BLaER1 treated with 17β-estradiol and CSF1 and Interleukin-3, amounts not matched to agents 10 nM and 100 nM (cell line): Measurements from ENCODE around the gene DAB2.
"Not testable (repeated sequence)": the region's sequence is repeated elsewhere in the genome, so short reads cannot be mapped to it uniquely, and the experiment has no call there.

ENCODE experiments used
- H3K27ac ChIP-seq, 11 experiments: shearing (Covaris generic); formaldehyde crosslinking; 2 replicates each; pipeline ENCODE4 v1.8.1; 2022
- H3K27me3 ChIP-seq, 11 experiments: shearing (Covaris generic); formaldehyde crosslinking; 2 replicates each; pipeline ENCODE4 v1.8.1; 2022
- H3K36me3 ChIP-seq, 11 experiments: shearing (Covaris generic); formaldehyde crosslinking; 2 replicates each; pipeline ENCODE4 v1.8.1; 2022
- H3K4me1 ChIP-seq, 10 experiments: shearing (Covaris generic); formaldehyde crosslinking; 2 replicates each; pipeline ENCODE4 v1.8.1; 2022
- H3K4me2 ChIP-seq, 11 experiments: shearing (Covaris generic); formaldehyde crosslinking; 2 replicates each; pipeline ENCODE4 v1.8.1; 2022
- H3K4me3 ChIP-seq, 10 experiments: shearing (Covaris generic); formaldehyde crosslinking; 2 replicates each; pipeline ENCODE4 v1.8.1; 2022
- H3K9ac ChIP-seq, 11 experiments: shearing (Covaris generic); formaldehyde crosslinking; 2 replicates each; pipeline ENCODE4 v1.8.1; 2022
- H3K9me3 ChIP-seq, 11 experiments: shearing (Covaris generic); formaldehyde crosslinking; replicated peaks in 1 of 11; 2 replicates each; pipeline ENCODE4 v1.8.1; 2022
- H4K20me1 ChIP-seq, 11 experiments: shearing (Covaris generic); formaldehyde crosslinking; 2 replicates each; pipeline ENCODE4 v1.8.1; 2022
- Cebpa-rat ChIP-seq, 11 experiments: shearing (Covaris generic); IDR thresholded peaks; 2 replicates each; pipeline ENCODE4 v1.8.1; 2022

DAB2 gene

DNA sequence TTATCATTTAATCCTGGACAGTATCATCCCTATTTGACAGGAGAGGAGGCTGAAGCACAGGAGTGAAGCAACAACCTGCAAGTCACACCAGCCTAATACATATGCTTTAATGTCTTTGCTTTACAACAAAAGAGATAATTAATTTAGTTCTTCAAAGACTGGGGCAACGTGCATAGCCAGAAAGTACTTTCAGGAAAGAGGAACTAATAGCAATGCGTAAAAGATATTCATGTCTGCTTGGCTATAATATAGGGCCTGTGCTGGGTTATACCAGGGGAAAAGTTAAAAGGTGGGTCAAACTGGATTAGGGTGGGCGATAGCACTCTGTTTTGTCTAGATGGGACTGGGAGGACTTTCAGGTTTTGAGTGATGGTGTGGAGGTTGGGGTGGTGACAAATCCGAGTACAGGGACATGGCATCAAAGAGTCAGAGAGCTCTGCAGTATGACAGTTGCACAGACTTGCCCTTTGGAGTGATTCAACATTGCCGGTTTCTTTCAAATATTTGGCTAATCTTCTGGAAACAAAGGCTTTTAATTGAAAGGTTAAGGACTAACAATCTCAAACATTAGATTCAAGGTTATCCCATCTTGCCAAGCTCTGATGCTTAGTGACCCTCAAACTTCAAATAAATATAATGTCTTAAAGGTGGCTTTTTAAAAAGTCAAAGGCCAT lies 11.9 kb downstream of the DAB2 start:
- H4K20me1 ChIP-seq = peaks cover 0 to 100% (median 0%) of the 10 kb centered on the region in 11 experiments; a peak in 5 of 22 replicates
- no peak overlapping the region for H3K4me3 ChIP-seq
- peak overlapping the region in 4 of 11 experiments; percentile 6 to 70 (median 32); a peak in 6 of 22 replicates for H3K27ac ChIP-seq
- H3K27me3 ChIP-seq = no peaks in the 10 kb centered on the region
- TF ChIP-seq Cebpa-rat (IDR thresholded peaks at IDR 0.05) = no peak
- peaks cover 0 to 100% (median 22%) of the 10 kb centered on the region in 10 experiments; a peak in 14 of 20 replicates for H3K4me1 ChIP-seq
- peak overlapping the region in 5 of 11 experiments; percentile 19 to 98 (median 75); a peak in 8 of 22 replicates for H3K4me2 ChIP-seq
- no peaks in the 10 kb centered on the region; a peak in 1 of 22 replicates for H3K9me3 ChIP-seq
- H3K36me3 ChIP-seq = peaks cover 0 to 98% (median 0%) of the 10 kb centered on the region in 11 experiments; a peak in 8 of 22 replicates
- H3K9ac ChIP-seq = 0 out of 22 replicates have a peak overlapping the region, but pooled peaks of 1 of the 11 experiments have one; percentile 18

DNA sequence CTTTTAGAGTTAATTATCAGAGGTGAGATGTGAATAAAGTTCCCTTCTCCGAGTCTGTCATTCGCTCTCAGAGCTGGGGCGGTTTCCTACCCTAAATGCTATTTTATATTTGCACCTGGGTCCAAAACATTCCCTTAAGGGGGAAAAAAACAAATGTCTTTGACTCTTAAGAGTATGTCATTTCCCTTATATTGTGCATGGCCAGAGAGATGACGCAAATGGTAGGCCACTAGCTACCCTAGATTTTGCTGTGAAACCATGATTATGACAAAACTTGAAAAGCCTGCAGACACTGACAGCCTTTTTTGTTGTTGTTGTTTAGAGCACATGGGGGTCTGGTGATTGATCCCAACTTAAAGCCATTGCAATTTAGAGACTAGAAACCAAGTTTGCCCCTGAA lies 12.8 kb downstream of the DAB2 start:
- peaks cover 0 to 100% (median 22%) of the 10 kb centered on the region in 10 experiments; a peak in 14 of 20 replicates for H3K4me1 ChIP-seq
- 0 out of 20 replicates have a peak overlapping the region, but pooled peaks of 1 of the 10 experiments have one; percentile 17 for H3K4me3 ChIP-seq
- H4K20me1 ChIP-seq = peaks cover 0 to 100% (median 0%) of the 10 kb centered on the region in 11 experiments; a peak in 5 of 22 replicates
- H3K4me2 ChIP-seq = peak overlapping the region in 6 of 11 experiments; percentile 67 to 98 (median 76); a peak in 10 of 22 replicates
- H3K36me3 ChIP-seq = peaks cover 0 to 98% (median 0%) of the 10 kb centered on the region in 11 experiments; a peak in 8 of 22 replicates
- no peaks in the 10 kb centered on the region; a peak in 1 of 22 replicates for H3K9me3 ChIP-seq
- TF ChIP-seq Cebpa-rat (IDR thresholded peaks at IDR 0.05) = no peak
- H3K9ac ChIP-seq = peak overlapping the region in 2 of 11 experiments; percentile 46 to 61; a peak in 3 of 22 replicates
- H3K27me3 ChIP-seq = no peaks in the 10 kb centered on the region
- H3K27ac ChIP-seq = peak overlapping the region in 5 of 11 experiments; percentile 45 to 73 (median 57); a peak in 9 of 22 replicates

GRCh38 chr5:39411061-39411460 lies 13.7 kb downstream of the DAB2 start:
- H3K36me3 ChIP-seq = peaks cover 0 to 98% (median 0%) of the 10 kb centered on the region in 11 experiments; a peak in 8 of 22 replicates
- peaks cover 0 to 100% (median 0%) of the 10 kb centered on the region in 11 experiments; a peak in 6 of 22 replicates for H4K20me1 ChIP-seq
- peak overlapping the region in 8 of 11 experiments; percentile 8 to 98 (median 74); a peak in 14 of 22 replicates for H3K4me2 ChIP-seq
- TF ChIP-seq Cebpa-rat (IDR thresholded peaks at IDR 0.05) = no peak
- peaks cover 0 to 100% (median 22%) of the 10 kb centered on the region in 10 experiments; a peak in 14 of 20 replicates for H3K4me1 ChIP-seq
- H3K9me3 ChIP-seq = no peaks in the 10 kb centered on the region; a peak in 1 of 22 replicates
- H3K27ac ChIP-seq = peak overlapping the region in 7 of 11 experiments; percentile 12 to 73 (median 53); a peak in 10 of 22 replicates
- no peaks in the 10 kb centered on the region for H3K27me3 ChIP-seq
- H3K9ac ChIP-seq = peak overlapping the region in 4 of 11 experiments; percentile 11 to 61 (median 48); a peak in 7 of 22 replicates
- H3K4me3 ChIP-seq = peak overlapping the region in 2 of 10 experiments; percentile 18 to 31; a peak in 3 of 20 replicates

DNA sequence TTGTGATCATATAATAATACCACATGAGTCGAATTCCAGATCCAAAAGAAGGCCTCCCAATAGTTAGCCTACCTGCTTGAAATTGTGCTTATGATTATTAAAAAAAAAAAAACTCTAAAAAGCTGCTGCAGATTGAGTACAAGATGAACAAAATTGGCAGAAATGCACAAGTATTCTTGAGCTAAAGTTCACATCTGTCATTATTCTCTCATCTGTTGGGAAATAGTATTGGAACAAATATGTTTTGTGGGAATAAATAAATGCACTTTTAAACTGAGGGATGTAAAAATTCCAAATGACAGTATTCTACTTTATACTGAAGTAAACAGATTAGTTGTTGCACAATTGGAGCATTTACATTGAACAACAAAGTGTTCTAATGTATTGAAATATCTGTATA lies 15.7 kb downstream of the DAB2 start:
- Histone ChIP-seq H3K4me1 (peaks cover 0 to 97% (median 22%) of the 10 kb centered on the region in 10 experiments; a peak in 14 of 20 replicates), H3K36me3 (peaks cover 0 to 95% (median 0%) of the 10 kb centered on the region in 11 experiments; a peak in 8 of 22 replicates), H3K27ac (peak overlapping the region in 1 of 11 experiments; percentile 70; a peak in 1 of 22 replicates), H3K9me3 (no peaks in the 10 kb centered on the region), H3K4me3 (no peak overlapping the region), H3K4me2 (peak overlapping the region in 3 of 11 experiments; percentile 75 to 98 (median 94); a peak in 5 of 22 replicates), H4K20me1 (peaks cover 0 to 98% (median 0%) of the 10 kb centered on the region in 11 experiments; a peak in 6 of 22 replicates), H3K9ac (no peak overlapping the region), H3K27me3 (no peaks in the 10 kb centered on the region)
- no peak for TF ChIP-seq Cebpa-rat (IDR thresholded peaks at IDR 0.05)

- Histone ChIP-seq H3K36me3 (peaks cover 0 to 84% (median 0%) of the 10 kb centered on the region in 11 experiments; a peak in 8 of 22 replicates), H3K27ac (peak overlapping the region in 3 of 11 experiments; percentile 17 to 47 (median 23); a peak in 5 of 22 replicates), H3K9ac (peak overlapping the region in 1 of 11 experiments; percentile 8; a peak in 2 of 22 replicates), H4K20me1 (peaks cover 0 to 91% (median 0%) of the 10 kb centered on the region in 11 experiments; a peak in 4 of 22 replicates), H3K4me2 (peak overlapping the region in 3 of 11 experiments; percentile 31 to 98 (median 94); a peak in 6 of 22 replicates), H3K9me3 (peaks cover 0 to 6% (median 0%) of the 10 kb centered on the region in 11 experiments; a peak in 1 of 22 replicates), H3K4me1 (peaks cover 0 to 96% (median 12%) of the 10 kb centered on the region in 10 experiments; a peak in 13 of 20 replicates), H3K27me3 (no peaks in the 10 kb centered on the region), H3K4me3 (no peak overlapping the region)
- no peak for TF ChIP-seq Cebpa-rat (IDR thresholded peaks at IDR 0.05)
Measured at GRCh38 chr5:39405083-39405843, 19.5 kb downstream of the DAB2 start.

DNA sequence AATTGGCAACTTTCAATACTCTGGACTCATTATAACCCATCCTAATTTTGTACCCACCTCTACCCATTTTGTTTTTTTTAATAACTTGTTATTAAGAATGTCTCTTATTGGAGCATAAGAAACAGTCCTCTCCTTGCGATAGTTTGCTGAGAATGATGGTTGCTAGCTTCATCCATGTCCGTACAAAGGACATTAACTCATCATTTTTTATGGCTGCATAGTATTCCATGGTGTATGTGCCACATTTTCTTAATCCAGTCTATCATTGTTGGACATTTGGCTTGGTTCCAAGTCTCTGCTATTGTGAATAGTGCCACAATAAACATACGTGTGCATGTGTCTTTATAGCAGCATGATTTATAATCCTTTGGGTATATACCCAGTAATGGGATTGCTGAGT lies 21.0 kb downstream of the DAB2 start:
- not testable (repeated sequence) for H3K9ac ChIP-seq, H3K4me3 ChIP-seq, H3K9me3 ChIP-seq, H3K27me3 ChIP-seq
- peaks cover 0 to 72% (median 0%) of the 10 kb centered on the region in 11 experiments; a peak in 8 of 22 replicates for H3K36me3 ChIP-seq
- peak overlapping the region in 2 of 11 experiments; percentile 90 to 92; a peak in 3 of 22 replicates for H3K4me2 ChIP-seq
- H4K20me1 ChIP-seq = peaks cover 0 to 80% (median 0%) of the 10 kb centered on the region in 11 experiments; a peak in 4 of 22 replicates
- H3K27ac ChIP-seq = peak overlapping the region in 2 of 11 experiments; percentile 51 to 99; a peak in 3 of 22 replicates
- H3K4me1 ChIP-seq = peaks cover 11 to 93% (median 26%) of the 10 kb centered on the region in 10 experiments; a peak in 18 of 20 replicates

- peaks cover 0 to 80% (median 0%) of the 10 kb centered on the region in 11 experiments; a peak in 4 of 22 replicates for H4K20me1 ChIP-seq
- H3K4me2 ChIP-seq = peak overlapping the region in 4 of 11 experiments; percentile 83 to 92 (median 89); a peak in 7 of 22 replicates
- H3K27me3 ChIP-seq, H3K4me3 ChIP-seq, H3K9me3 ChIP-seq: not testable (repeated sequence)
- H3K27ac ChIP-seq = peak overlapping the region in 5 of 11 experiments; percentile 28 to 99 (median 96); a peak in 8 of 22 replicates
- H3K9ac ChIP-seq = peak overlapping the region in 3 of 11 experiments; percentile 34 to 84 (median 61); a peak in 4 of 22 replicates
- peaks cover 11 to 93% (median 37%) of the 10 kb centered on the region in 10 experiments; a peak in 18 of 20 replicates for H3K4me1 ChIP-seq
- peaks cover 0 to 68% (median 0%) of the 10 kb centered on the region in 11 experiments; a peak in 8 of 22 replicates for H3K36me3 ChIP-seq
Measured at GRCh38 chr5:39402140-39402539, 22.6 kb downstream of the DAB2 start.
